COLO668 (cell line): ENCODE measurements around the gene PPL.
"Not testable (repeated sequence)": the region's sequence is repeated elsewhere in the genome, so short reads cannot be mapped to it uniquely, and the experiment has no call there.

Experiments used
- DNase-seq: peaks from one replicate; lab custom pipeline; 2025; ENCODE audit not compliant: unreplicated experiment; lab: John Stamatoyannopoulos, UW

Gene PPL

DNA sequence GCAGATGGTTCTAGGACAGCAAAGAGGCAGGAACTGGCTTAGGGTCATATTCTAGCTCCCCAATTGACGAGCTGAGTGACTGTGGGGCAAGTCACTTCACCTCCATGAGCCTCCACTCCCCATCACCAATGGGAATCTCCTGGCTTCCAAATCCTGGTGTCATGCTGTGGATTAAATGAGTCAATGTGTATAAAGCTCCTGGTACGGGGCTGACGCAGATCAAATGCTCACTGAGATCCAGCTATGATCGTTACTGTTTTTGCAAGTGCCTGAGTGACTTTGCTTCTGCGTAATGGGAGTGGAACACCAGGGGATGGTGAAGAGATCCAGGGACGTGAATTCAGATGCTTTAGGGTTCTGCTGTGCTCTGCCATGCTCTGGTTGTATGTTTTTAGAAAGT is 23.6 kb upstream of the PPL start:
- DNase-seq: no peak

DNA sequence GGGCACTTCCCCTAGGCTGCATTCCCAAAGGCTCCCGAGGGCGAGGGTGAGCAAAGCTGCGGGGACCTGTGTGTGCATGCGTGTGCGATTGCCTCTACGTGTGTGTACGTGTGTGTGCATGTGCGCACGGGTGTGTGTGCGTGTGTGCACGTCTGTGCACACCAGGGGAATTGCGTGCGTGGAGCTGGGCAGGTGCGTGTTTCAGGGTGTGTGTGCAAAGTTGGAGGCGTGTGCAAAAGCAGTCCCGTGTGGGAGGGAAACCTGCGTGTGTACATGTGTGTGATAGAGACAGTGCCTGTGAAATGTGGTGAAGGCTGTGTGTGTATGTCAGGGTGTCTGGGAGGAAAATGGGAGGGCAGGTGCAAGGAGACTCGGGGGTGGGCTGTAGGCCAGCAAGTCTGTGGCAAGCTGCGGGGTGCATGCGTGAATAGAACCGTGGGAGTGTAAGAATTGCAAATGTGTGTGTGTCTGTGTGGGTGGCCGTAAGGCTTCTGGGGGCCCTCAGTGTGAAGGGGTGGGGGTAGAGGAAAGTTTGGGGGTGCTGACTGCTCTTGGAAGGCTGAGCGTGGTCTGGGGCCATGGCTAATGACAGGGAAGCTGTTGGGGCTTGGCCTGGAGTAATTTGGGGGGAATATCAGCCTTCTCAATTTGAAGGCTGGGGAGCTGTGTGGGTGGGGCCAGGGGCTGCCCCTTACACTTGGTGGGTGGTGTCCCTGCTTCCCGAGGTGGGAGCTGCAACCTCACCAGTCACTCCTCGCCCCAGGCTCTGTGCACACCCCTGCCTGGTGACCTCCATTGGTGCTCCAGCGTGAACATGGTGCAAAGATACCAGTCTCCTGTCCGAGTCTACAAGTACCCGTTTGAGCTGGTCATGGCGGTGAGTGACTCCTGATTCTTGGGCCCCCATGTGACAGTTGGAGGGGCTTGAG is 21.8 kb upstream of the PPL start:
- DNase-seq: no peak

DNA sequence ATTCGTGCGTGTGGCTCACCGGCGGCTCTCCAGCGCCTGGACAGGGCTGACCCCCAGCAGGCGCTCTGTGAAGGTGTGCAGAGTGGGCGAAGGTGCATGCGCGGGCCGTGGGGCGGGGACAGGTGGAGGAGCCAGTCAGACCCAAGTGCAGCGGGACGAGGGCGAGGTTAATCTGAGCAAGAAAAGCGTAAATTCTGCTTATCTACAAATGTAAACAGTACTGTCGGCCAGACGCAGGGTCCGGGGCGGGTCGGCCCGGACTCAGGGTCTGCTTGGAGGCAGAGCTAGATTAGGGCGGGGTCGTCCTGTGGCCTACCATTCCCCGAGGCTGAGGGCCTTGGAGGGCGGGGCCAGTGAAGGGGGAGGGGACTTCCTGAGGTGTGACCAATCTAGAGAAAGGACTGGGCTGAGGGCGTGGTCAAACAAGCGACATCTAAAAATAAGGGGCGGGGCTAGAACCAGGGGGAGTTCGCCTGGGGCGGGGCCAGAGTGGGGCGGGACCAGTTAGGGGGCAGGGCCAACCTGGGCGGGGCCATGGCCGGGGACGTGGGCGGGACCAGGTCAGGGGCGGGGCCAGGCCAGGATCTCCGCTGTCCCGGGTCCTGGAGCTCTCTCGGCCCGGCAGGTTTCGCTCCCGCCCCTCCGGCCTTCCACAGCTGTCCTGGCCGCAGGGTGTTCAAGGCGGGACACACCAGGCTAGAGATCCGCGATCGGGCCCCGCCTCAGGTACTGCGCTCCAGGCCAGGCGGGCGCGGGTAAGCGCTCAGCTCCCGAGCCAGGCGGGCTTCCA is 21.0 kb upstream of the PPL start, which contains the start of gene SEC14L5:
Gene SEC14L5, plus strand, starts transcription at position 611 of the 790 bp plus-strand sequence. CDS start 994 bp downstream, outside the sequence.
- peak; percentile 93 for DNase-seq

DNA sequence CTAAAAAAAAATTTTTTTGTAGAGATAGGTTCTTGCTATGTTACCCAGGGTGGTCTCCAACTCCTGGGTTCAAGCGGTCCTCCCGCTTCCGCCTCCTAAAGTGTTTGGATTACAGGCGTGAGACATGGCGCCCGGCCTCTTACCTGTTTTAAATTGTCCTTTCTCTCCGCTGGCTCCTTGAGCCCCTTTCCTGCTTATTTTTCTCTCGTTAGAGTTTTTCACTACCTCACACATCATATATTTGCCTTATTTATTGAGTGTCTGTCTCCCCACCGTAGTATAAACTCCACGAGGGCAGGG is 20.4 kb upstream of the PPL start:
- DNase-seq: no peak

DNA sequence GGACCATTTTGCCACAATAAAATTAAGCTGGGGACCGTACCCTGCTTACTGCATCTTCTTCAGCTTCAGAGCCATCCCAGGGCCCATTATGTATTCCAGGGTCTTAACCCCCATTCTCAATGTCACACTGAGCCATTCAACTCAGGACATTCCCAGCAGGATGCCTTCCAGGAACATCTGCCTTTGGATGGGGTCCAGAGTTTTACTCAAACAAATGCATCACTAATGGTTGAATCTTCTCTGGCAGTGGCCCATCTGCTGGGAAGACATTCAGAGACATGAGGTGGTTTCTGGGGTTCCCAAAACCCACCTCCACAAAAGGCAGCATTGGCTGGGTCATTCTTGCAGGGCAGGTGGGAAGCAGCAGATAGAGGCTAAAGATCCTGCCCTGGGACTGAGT is 17.8 kb upstream of the PPL start:
- no peak for DNase-seq

DNA sequence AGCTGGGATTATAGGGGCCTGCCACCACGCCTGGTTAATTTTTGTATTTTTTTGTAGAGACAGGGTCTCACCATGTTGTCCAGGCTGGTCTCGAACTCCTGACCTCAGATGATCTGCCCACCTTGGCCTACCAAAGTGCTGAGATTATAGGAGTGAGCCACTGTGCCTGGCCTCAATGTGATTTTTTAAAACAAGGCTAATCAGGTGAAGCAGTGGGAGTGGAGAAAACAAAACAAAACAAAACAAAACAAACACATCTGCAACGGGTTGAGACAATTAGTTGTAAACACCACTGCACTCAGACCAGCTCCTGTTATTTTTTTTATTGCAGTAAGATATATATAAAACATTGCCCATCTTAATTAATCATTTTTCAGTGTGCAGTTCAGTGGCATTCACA is 14.6 kb upstream of the PPL start:
- DNase-seq: not testable (repeated sequence)

DNA sequence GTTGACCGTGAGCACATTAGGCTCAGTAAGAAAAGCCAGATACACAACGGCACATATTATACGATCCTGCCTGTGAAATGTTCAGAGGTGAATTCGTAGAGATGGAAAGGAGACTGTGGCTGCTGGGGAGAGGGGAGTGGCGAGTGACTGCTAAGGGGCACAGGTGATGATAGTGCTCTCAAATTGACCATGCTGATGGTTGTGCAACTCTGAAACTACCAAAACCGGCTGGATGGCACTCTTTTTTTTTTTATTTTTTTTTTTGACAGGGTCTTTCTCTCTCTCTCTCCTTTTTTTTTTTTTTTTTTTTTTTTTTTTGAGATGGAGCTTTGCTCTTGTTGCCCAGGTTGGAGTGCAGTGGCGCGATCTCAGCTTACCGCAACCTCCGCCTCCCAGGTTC is 13.0 kb upstream of the PPL start:
- no peak for DNase-seq

DNA sequence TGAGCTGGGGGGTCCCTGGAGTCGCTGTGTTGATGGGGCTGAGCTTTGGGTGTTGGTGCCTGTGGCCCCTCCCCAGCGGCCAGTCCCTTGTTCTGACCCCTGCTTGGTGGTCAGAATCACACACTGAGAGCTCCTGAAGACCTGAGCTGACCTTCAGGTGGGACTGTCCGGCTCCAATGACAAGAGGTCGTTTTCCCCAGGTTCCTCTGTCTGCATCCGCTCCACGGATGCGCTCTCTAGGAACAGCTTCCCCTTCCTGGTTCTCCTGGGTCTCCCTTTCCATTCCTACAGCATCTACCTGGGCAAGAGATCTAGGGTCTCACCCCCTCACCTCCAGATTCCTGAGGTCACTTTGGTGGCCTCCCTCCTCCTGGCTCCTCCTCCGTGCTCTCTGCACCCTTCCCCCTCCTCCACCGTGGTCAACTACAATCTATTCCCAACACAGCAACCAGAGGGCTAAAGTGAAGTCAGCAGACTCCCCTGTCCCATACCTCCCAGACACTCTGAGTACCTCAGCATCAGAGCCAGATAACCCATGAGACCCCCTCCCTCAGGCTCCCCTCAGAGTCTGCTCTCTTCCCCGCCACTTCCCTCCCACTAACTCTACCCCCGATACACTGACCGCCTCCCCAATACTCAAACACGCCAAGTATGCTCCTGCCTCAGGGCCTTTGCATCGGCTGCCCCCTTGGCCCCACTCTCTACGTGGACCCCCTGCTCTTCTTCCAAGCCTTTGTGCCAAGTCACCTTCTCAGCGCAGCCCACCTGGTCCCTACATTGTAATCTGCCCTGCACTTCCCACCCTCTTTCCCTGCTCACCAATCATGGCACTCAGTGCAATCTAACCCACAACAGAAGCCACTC is 12.2 kb upstream of the PPL start:
- no peak for DNase-seq

DNA sequence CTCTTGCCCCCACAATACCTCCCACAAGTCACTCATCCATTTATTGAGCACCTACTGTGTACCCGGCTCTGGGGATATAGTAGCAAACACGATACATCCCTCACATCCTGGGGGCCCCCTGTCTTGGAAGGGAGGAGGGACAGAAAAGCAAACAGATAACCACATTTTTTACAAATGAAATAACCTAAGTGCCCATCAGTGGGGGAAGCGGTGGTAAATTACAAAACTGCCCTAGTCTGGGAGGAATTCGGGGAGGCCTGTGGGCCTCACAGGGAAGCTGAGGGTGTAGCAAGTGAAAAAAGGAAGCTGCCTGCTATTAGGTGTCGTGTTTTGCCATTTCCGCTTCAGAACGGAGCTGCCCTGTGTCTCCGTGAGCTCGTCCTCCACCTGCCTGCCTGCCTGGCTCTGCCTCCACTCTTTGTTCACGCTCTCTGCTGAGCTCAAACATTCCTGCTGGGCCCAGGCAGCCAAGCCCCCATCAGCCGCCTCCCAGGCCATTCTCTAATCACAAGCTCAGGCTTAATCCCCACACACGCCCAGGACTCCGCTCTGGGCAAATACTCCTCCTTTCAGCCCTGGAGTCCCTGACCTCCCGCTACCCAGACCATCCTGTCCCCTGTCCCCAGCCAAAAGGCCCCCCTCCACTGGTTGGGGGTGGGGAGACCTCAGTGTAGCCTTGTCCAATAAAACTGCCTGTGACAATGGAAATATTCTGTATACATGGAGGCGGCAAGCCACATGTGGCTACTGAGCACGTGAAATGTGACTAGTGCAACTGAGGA is 11.0 kb upstream of the PPL start:
- DNase-seq: peak; percentile 33

DNA sequence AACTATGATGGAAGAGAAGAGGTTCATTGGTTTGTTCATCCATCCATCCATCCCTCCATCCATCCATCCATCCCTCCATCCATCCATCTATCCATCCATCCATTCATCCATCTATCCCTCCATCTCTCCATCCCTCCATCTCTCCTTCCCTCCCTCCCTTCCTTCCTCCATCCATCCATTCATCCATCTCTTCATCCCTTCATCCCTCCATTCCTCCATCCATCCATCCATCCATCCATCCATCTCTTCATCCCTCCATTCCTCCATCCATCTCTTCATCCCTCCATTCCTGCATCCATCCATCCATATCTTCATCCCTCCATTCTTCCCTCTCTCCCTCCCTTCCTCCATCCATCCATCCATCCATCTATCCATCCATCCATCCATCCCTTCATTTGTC is 10.0 kb upstream of the PPL start:
- no peak for DNase-seq

DNA sequence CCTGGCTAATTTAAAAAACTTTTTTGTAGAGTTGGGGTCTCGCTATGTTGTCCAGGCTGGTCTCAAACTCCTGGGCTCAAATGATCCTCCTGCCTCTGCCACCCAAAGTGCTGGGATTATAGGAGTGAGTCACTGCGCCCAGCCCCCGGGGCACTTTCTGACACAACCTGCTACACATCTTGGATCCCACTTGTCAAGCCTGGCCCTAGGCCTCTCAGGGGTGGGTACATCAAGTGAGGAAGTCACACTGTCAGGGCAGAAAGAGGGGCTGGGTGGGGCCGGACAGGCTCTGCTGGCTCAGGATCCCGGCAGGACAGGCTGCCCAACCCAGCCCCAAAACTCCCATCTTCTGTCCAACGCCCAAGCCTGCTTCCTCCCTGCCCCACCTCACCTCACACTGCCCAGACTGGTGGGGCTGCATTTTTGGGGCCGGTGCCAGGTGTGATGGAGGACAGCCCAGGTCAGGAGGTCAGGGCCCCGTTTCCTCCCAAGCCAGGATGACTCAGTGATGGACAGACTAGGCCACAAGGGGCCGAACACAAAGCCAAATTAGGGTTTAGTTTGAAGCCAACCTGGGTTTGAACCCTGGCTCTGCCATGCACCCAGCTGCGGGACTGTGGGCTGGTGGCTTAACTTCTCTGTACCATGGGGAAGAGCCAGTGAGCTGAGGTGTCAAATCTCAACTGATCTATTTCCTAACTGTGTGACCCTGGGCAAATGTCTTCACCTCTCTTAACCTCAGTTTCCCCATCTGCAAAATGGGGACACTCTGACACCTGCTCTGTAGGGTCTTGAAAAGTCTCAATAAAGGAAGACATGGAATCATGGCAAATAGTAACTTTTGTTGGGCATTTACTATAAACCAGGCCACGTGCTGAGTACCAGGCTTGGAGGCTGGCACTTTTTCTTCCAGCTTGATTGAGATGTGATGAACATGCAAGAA is 8.9 kb upstream of the PPL start:
- DNase-seq: peak; percentile 11

DNA sequence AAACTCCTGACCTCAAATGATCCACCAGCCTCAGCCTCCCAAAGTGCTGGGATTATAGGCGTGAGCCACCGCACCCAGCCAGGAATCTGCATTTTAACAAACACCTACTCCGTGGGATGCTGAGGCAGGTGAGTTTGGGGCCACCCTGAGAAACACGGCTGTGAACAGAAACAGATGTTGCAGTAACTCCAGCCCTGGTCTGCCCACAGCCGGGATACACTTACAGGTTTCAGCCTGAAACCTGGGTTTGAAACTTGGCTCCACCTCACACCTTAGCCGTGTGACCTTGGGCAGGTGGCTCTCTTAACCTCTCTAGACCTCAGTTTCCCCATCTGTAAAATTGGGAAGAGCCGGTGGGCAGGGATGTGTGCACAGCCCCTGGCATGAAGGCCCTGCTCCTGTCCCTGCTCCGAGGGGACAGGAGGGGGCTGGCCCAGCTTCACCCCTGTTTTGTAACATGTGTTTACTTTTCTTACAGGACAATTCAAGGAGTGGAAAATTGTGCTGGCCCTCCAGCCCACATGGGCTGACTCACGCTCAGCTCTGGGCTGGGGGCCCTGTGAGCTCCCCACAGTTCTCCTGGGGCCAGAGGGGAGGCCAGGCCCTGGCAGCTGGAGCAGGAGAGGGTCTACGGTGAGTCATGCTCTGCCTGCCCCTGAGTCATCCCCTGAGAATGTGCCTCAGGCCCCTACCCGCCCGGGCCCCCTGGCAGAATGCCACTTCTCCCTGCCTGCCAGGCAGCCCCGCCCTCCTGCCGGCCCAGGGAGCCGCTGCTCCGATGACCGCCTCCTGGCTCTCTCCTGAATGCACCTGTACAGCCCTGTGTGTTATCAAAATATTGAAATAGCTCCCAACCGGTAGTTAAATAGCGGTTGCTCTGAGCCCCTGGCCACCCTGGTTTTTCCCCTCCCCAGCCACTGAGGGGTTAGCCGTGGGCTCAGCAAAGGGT is 7.7 kb upstream of the PPL start:
- peak; percentile 97 for DNase-seq

DNA sequence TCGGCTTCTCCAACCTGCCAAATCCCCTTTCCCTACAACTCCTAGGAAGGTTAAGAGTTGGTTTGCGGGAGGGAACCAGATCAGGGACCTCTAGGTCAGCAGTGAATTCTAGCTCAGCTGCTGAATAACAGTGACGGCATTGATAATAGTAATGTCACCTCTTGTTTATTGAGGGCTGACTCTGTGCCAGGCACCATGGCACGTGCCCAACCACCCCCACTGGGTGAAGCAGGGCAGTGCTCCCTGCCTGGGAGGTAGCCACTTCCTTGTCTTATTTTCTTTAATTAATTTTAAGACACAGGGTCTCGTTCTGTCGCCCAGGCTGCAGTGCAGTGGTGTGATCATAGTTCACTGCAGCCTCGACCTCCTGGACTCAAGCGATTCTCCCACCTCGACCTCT is 5.5 kb upstream of the PPL start:
- no peak for DNase-seq

DNA sequence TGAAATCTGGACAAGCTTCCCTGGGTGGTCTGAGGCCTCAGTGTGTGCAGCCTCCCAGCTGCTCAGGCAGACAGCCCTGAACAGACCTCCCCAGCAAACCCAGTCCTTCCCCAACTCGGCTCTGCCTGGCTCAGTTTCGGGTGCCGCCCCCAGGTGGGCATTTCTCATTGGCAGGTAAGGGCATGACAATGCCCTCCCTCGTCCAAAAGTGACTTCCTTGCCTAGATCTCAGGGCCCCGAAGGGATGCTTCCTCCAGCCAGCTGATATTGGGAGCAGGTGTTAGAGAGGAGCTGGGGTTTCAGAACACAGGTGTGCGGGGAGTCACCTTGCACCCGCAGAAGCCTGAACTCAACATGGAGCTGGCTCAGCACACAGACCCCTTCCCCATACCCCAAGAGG is 3.8 kb upstream of the PPL start:
- peak; percentile 8 for DNase-seq

DNA sequence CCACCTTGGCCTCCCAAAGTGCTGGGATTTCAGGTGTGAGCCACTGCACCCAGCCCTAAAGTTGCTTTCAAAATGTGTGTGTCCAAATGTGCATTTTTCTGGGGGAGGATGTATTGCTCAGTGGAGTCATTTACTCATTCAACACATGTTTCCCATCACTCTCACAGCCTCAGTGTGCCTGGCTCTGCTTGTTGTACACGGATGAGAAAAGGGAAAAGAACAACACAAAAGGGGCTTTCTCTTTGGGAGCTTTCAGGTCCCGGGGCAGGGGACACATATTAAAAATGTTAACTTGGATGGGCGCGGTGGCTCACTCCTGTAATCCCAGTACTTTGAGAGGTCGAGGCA is 1.7 kb upstream of the PPL start:
- DNase-seq: no peak

DNA sequence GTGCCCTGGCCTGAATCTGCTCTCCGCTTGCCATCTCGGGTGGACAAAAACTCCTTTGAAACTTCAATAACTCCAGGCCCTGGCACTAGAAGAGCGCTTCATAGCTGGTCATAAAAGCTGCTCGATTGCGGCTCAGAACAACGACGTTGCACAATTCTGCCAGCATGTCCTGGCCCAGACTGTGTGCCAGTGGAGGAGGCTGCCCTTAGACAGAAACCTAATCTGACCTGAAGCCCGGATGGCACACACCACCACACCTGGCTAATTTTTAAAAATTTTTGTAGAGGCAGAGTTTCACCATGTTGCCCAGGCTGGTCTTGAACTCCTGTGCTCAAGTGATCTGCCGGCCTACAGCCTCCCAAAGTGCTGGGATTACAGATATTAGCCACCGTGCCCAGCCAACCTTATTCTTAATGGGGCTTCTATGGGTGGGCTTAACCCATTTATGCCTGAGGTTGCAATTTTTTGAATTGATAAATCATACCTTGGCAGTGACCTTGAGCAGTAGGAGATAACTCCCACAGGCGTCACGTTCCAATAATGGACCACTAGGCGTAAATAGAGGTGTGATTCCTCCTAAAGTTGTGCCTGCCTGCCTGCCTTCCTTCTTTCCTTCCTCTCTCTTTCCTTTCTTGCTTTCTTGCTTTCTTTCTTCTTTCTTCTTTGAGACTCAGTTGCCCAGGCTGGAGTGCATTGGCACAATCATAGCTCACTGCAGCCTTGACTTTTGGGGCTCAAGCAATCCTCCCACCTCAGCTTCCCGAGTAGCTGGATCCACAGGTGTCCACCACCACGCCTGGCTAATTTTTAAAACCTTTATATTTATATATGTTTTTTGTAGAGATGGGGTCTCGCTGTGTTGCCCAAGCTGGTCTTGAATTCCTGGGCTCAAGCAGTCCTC is 1.1 kb upstream of the PPL start:
- DNase-seq: no peak

DNA sequence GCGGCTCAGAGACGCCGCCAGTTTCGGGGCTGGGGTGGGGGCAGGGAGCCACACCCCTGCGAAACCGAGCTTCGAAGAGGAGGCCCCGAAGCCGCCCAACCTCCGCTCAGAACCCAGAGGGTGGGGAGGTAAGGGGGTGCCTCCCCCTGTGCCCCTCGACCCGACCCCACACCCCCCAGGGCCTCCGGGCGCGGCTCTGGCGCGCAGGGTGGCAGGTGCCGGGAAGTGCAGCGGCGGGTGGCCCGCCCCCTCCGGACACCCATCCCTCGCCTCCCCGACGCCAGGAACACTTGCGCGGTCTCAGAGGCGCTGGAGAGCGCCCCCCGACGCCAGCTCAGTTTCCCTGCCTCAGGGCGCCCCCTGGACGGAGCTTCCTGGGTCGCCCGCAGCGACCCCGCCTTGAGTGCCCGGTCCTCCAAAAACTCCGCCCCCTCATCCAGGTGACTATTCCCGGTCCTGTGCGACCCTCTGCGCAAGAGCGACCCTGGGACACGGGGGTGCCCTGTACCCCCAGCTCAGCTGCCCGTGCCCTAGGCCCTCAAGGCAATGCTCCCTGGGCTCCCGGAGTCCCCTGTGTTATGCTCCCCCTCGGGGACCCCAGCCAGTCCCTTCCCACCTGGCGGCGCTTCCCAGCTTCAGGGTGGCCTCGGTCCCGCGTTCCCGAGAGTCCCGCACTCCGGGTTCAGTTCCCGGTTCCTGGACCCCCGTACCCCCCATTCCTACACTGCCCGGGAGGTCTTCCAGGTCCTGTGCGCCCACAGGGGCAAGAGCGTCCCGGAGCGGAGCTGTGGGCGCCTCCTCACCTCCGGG is 562 bp downstream of the PPL start:
- DNase-seq: peak; percentile 51
